SU-DHL-6 (cell line): ENCODE measurements around the gene ZCCHC24.

ENCODE experiments used
- H2AFZ ChIP-seq: fragments of 200-600 bp; sonication (generic); 2 replicates; pipeline ENCODE4 v1.6.1; 2014; ENCODE audit warnings: low read depth, mild to moderate bottlenecking, moderate library complexity, mixed read lengths, antibody characterized with exemption, low read length; ENCODE audit not compliant: severe bottlenecking
- H3F3A ChIP-seq: fragments of 200-600 bp; shearing (Covaris generic); 2 replicates; pipeline ENCODE4 v1.6.0; 2016; ENCODE audit warnings: antibody characterized with exemption, mild to moderate bottlenecking; ENCODE audit not compliant: insufficient read depth
- H3K27ac ChIP-seq: fragments of 200-600 bp; sonication (generic); 2 replicates; pipeline ENCODE4 v1.5.1; 2016; ENCODE audit warnings: low read depth, mild to moderate bottlenecking, low read length, moderate library complexity, mixed read lengths
- H3K27me3 ChIP-seq: fragments of 200-600 bp; sonication (generic), shearing (Covaris generic); 2 replicates; pipeline ENCODE4 v1.6.0; 2014; ENCODE audit warnings: mild to moderate bottlenecking, low read length
- H3K36me3 ChIP-seq: fragments of 200-600 bp; sonication (generic); 2 replicates; pipeline ENCODE4 v1.6.1; 2014; ENCODE audit warnings: mild to moderate bottlenecking, low read length, mixed read lengths
- H3K4me2 ChIP-seq: fragments of 300-600, 200-600 bp; shearing (Covaris generic), sonication (generic); 2 replicates; pipeline ENCODE4 v1.6.0; 2014; ENCODE audit warnings: low read length, low read depth, mild to moderate bottlenecking; ENCODE audit not compliant: poor library complexity, severe bottlenecking
- H3K4me3 ChIP-seq: fragments of 200-600 bp; sonication (generic); 2 replicates; pipeline ENCODE4 v1.5.1; 2014; ENCODE audit warnings: antibody characterized with exemption, low read length, mild to moderate bottlenecking, mixed read lengths; ENCODE audit not compliant: insufficient read depth, poor library complexity, severe bottlenecking
- H3K79me2 ChIP-seq: fragments of 200-600 bp; sonication (generic); 2 replicates; pipeline ENCODE4 v1.6.1; 2014; ENCODE audit warnings: mild to moderate bottlenecking, low read length, moderate library complexity; ENCODE audit not compliant: insufficient read depth
- H3K9ac ChIP-seq: fragments of 200-600 bp; sonication (generic); 2 replicates; pipeline ENCODE4 v1.7.0; 2014; ENCODE audit warnings: mild to moderate bottlenecking, low read length
- H3K9me2 ChIP-seq: fragments of 200-600 bp; sonication (generic); replicated peaks from 2 replicates; pipeline ENCODE4 v1.6.1; 2014; ENCODE audit warnings: low read length; ENCODE audit not compliant: insufficient read depth
- H3K9me3 ChIP-seq: fragments of 200-600 bp; sonication (generic); 2 replicates; pipeline ENCODE4 v1.6.1; 2014; ENCODE audit warnings: low read length, mixed read lengths; ENCODE audit not compliant: insufficient read depth
- H4K20me1 ChIP-seq: fragments of 200-600 bp; sonication (generic); 2 replicates; pipeline ENCODE4 v1.6.1; 2014; ENCODE audit warnings: low read depth, mild to moderate bottlenecking, antibody characterized with exemption, low read length, moderate library complexity, mixed read lengths
- CTCF ChIP-seq: fragments of 200-600 bp; sonication (generic); IDR thresholded peaks from one replicate; pipeline ENCODE4 v1.5.1; 2017; ENCODE audit warnings: antibody characterized with exemption, mild to moderate bottlenecking, low read length, moderate library complexity; ENCODE audit not compliant: insufficient read depth, poor library complexity, severe bottlenecking
- EZH2phosphoT487 ChIP-seq: fragments of 200-600 bp; sonication (generic), shearing (Covaris generic); conservative IDR thresholded peaks from 2 replicates; pipeline ENCODE4 v1.6.1; 2018; ENCODE audit warnings: mild to moderate bottlenecking, antibody characterized with exemption, low read length, moderate library complexity, mixed read lengths

ZCCHC24 gene

GRCh38 chr10:79396520-79396919, 48.9 kb downstream of the ZCCHC24 start:
- H3K27ac ChIP-seq, result no peak overlapping the region
- no peaks in the 10 kb centered on the region for H4K20me1 ChIP-seq
- H3K4me2 ChIP-seq, result no peak overlapping the region
- no peaks in the 10 kb centered on the region for H3F3A ChIP-seq
- H3K27me3 ChIP-seq, result no peaks in the 10 kb centered on the region
- H3K9me2 ChIP-seq, result no peaks in the 10 kb centered on the region
- H3K9me3 ChIP-seq, result no peaks in the 10 kb centered on the region
- no peak overlapping the region for H3K9ac ChIP-seq
- no peak overlapping the region for H3K4me3 ChIP-seq
- H3K36me3 ChIP-seq, result no peaks in the 10 kb centered on the region
- no peak overlapping the region for H2AFZ ChIP-seq
- H3K79me2 ChIP-seq, result no peaks in the 10 kb centered on the region
- TF ChIP-seq EZH2phosphoT487 (no peak), CTCF (no peak)

GRCh38 chr10:79394664-79395063, 50.8 kb downstream of the ZCCHC24 start:
- Histone ChIP-seq H3K9ac (no peak overlapping the region), H3K27ac (no peak overlapping the region), H3K79me2 (no peaks in the 10 kb centered on the region), H3K4me3 (no peak overlapping the region), H2AFZ (no peak overlapping the region), H3K4me2 (no peak overlapping the region), H3F3A (no peaks in the 10 kb centered on the region), H3K9me3 (no peaks in the 10 kb centered on the region), H3K27me3 (no peaks in the 10 kb centered on the region), H3K9me2 (no peaks in the 10 kb centered on the region), H3K36me3 (no peaks in the 10 kb centered on the region), H4K20me1 (no peaks in the 10 kb centered on the region)
- no peak for TF ChIP-seq CTCF
- no peak for TF ChIP-seq EZH2phosphoT487

- H4K20me1 ChIP-seq, result no peaks in the 10 kb centered on the region
- H3K4me2 ChIP-seq, result no peak overlapping the region
- H3K79me2 ChIP-seq, result no peaks in the 10 kb centered on the region
- no peak for TF ChIP-seq CTCF
- H3K4me3 ChIP-seq, result no peak overlapping the region
- H3K9ac ChIP-seq, result no peak overlapping the region
- H3K27ac ChIP-seq, result no peak overlapping the region
- H3K27me3 ChIP-seq, result no peaks in the 10 kb centered on the region
- H2AFZ ChIP-seq, result no peak overlapping the region
- H3K36me3 ChIP-seq, result no peaks in the 10 kb centered on the region
- H3F3A ChIP-seq, result no peaks in the 10 kb centered on the region
- no peaks in the 10 kb centered on the region for H3K9me2 ChIP-seq
- H3K9me3 ChIP-seq, result no peaks in the 10 kb centered on the region
Measured at GRCh38 chr10:79393924-79394610, 51.4 kb downstream of the ZCCHC24 start.
